Peyer's patch (tissue), 4 donors: Measurements from ENCODE around the gene ARIH2. TPM values are rescaled to one million over a fixed set of nuclear protein-coding genes. Genes with fewer than 3 reads are reported as not detected.
A peak's percentile ranks its signal among the peaks of the same experiment; 100 is the strongest.

Source experiments
- DNase-seq, 3 donors: peaks; one replicate each; pipeline ENCODE4 v3.0.0-alpha.2; 2017 to 2019
- H3K27ac ChIP-seq, 4 donors: fragments of 200-600 bp; sonication (generic); one replicate each; pipeline ENCODE4 v1.5.1; 2016 to 2019
- H3K27me3 ChIP-seq, 2 donors: fragments of 200-600 bp; sonication (generic); one replicate each; pipeline ENCODE4 v1.5.1; 2019
- H3K36me3 ChIP-seq, 3 donors: fragments of 200-600 bp; sonication (generic); one replicate each; pipeline ENCODE4 v1.5.1; 2016 to 2019
- H3K4me1 ChIP-seq, 4 donors: fragments of 200-600 bp; sonication (generic); one replicate each; pipeline ENCODE4 v1.5.1; 2016 to 2019
- H3K4me3 ChIP-seq, 4 donors: fragments of 200-600 bp; sonication (generic); 1 replicate in 3 of 4; 2 replicates in 1 of 4; pipeline ENCODE4 v1.5.1; 2016 to 2019; ENCODE audit warnings: mild to moderate bottlenecking in 1 of 4
- H3K9me3 ChIP-seq, 4 donors: fragments of 200-600 bp; sonication (generic); one replicate each; pipeline ENCODE4 v1.5.1; 2016 to 2019; ENCODE audit warnings: mild to moderate bottlenecking in 1 of 4
- POLR2A ChIP-seq, 2 donors: fragments of 450-650 bp; IDR thresholded peaks; one replicate each; pipeline ENCODE4 v1.5.1; 2017; ENCODE audit warnings: antibody characterized with exemption in 2 of 2, mild to moderate bottlenecking in 2 of 2, moderate library complexity in 2 of 2
- small RNA-seq, 2 donors: library from RNA; depleted of rRNA; stranded (forward); fragments of <200 nt; gene quantifications; one replicate each; pipeline ENCODE3, GENCODE V24; 2016
- total RNA-seq, 4 donors: library from RNA; depleted of rRNA; stranded (reverse); fragments of >200 nt; gene quantifications; one replicate each; pipeline ENCODE4 v1.1.0, GENCODE V29; 2016
- TF ChIP-seq, protein P1 (sequence below), 6 experiments: fragments of 450-650 bp in 4 of 6; fragments of 200-600 bp in 2 of 6; sonication (generic) in 1 of 6; IDR thresholded peaks; one replicate each; pipeline ENCODE4 v1.5.1; 2017 to 2019; ENCODE audit warnings: antibody characterized with exemption in 6 of 6, mild to moderate bottlenecking in 3 of 6, moderate library complexity in 1 of 6

Gene ARIH2
- total RNA-seq, 4 donors from 2014 or later, result 59.7 to 184 (median 111) TPM

- peaks cover 0 to 63% (median 0%) of the 10 kb centered on the region in 3 donors for H3K36me3 ChIP-seq
- TF ChIP-seq POLR2A (IDR thresholded peaks at IDR 0.05), result no peak
- TF ChIP-seq, protein P1, sequence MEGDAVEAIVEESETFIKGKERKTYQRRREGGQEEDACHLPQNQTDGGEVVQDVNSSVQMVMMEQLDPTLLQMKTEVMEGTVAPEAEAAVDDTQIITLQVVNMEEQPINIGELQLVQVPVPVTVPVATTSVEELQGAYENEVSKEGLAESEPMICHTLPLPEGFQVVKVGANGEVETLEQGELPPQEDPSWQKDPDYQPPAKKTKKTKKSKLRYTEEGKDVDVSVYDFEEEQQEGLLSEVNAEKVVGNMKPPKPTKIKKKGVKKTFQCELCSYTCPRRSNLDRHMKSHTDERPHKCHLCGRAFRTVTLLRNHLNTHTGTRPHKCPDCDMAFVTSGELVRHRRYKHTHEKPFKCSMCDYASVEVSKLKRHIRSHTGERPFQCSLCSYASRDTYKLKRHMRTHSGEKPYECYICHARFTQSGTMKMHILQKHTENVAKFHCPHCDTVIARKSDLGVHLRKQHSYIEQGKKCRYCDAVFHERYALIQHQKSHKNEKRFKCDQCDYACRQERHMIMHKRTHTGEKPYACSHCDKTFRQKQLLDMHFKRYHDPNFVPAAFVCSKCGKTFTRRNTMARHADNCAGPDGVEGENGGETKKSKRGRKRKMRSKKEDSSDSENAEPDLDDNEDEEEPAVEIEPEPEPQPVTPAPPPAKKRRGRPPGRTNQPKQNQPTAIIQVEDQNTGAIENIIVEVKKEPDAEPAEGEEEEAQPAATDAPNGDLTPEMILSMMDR (IDR thresholded peaks at IDR 0.05), result no peak
- H3K27ac ChIP-seq, result peak overlapping the region in 1 of 4 donors; percentile 90
- H3K27me3 ChIP-seq, result no peaks in the 10 kb centered on the region
- no peak overlapping the region for H3K4me3 ChIP-seq
- H3K9me3 ChIP-seq, result no peaks in the 10 kb centered on the region
- DNase-seq, result no peak
- peaks cover 0 to 15% (median 5%) of the 10 kb centered on the region in 4 donors for H3K4me1 ChIP-seq
These were observed 111.7 kb downstream of the ARIH2 start for GRCh38 chr3:49030321-49030720.

- H3K27ac ChIP-seq, result no peak overlapping the region
- TF ChIP-seq, protein P1 (IDR thresholded peaks at IDR 0.05), result no peak
- no peak for TF ChIP-seq POLR2A (IDR thresholded peaks at IDR 0.05)
- no peaks in the 10 kb centered on the region for H3K27me3 ChIP-seq
- H3K9me3 ChIP-seq, result no peaks in the 10 kb centered on the region
- H3K4me1 ChIP-seq, result peaks cover 0 to 12% (median 4%) of the 10 kb centered on the region in 4 donors
- H3K36me3 ChIP-seq, result peaks cover 0 to 72% (median 0%) of the 10 kb centered on the region in 3 donors
- no peak for DNase-seq
- no peak overlapping the region for H3K4me3 ChIP-seq
These were observed 114.1 kb downstream of the ARIH2 start for GRCh38 chr3:49032646-49033304.

GRCh38 chr3:49034650-49035049 lies 116.0 kb downstream of the ARIH2 start:
- Histone ChIP-seq H3K4me3 (no peak overlapping the region), H3K27ac (no peak overlapping the region), H3K9me3 (no peaks in the 10 kb centered on the region), H3K27me3 (no peaks in the 10 kb centered on the region), H3K4me1 (peaks cover 0 to under 1% (median 0%) of the 10 kb centered on the region in 4 donors), H3K36me3 (peaks cover 0 to 88% (median 0%) of the 10 kb centered on the region in 3 donors)
- TF ChIP-seq POLR2A (IDR thresholded peaks at IDR 0.05), result no peak
- TF ChIP-seq, protein P1 (IDR thresholded peaks at IDR 0.05), result no peak
- DNase-seq, result no peak

DNA sequence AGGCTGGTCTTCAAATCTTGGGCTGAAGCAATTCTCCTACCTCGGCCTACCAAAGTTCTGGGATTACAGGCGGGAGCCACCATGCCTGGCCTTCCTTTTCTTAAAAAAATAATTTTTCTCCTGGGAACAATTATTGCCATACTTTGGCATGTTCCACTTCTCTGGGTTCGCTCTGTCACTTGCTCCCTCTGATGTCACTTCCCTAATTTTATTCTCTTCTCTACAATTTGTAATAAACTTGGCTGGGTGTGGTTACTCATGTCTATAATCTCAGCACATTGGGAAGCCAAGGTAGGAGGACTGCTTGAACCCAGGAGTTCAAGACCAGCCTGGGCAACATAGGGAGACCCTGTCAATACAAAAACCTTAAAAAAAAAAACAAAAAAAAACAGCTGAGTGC lies 116.6 kb downstream of the ARIH2 start:
- no peak for DNase-seq
- Histone ChIP-seq H3K27me3 (no peaks in the 10 kb centered on the region), H3K4me3 (no peak overlapping the region), H3K36me3 (peaks cover 0 to 92% (median 0%) of the 10 kb centered on the region in 3 donors), H3K9me3 (no peaks in the 10 kb centered on the region), H3K4me1 (no peaks in the 10 kb centered on the region), H3K27ac (no peak overlapping the region)
- TF ChIP-seq, protein P1 (IDR thresholded peaks at IDR 0.05), result no peak

Small RNA genes within 50 kb of the gene (small RNA-seq; reads per million reads assigned to genes)
- gene MIR191, result 5,998 to 8,581 reads per million in 2 donors
- 9.1 to 62.6 reads per million in 2 donors for gene MIR425

Other genes with a start within 250 kb of the ARIH2 start
- 10 to 100 TPM; 35.7 to 66.8 (median 64.4) TPM for gene NCKIPSD, start 232.9 kb upstream of the ARIH2 start, total RNA-seq
- gene IP6K2, start 201.6 kb upstream of the ARIH2 start, total RNA-seq, result 100 to 1,000 TPM in 3 of 4 donors, 10 to 100 TPM in 1; 97.6 to 211 (median 163) TPM
- gene PRKAR2A, start 71.0 kb upstream of the ARIH2 start, total RNA-seq, result 10 to 100 TPM; 21.0 to 34.7 (median 25.8) TPM
- 100 to 1,000 TPM in 1 of 4 donors, 10 to 100 TPM in 3; 29.7 to 138 (median 68.9) TPM for gene SLC25A20, start 20.0 kb upstream of the ARIH2 start, total RNA-seq
- gene P4HTM, start 71.4 kb downstream of the ARIH2 start, total RNA-seq, result 10 to 100 TPM; 47.0 to 95.9 (median 78.0) TPM
- gene WDR6, start 88.5 kb downstream of the ARIH2 start, total RNA-seq, result 100 to 1,000 TPM in 3 of 4 donors, 10 to 100 TPM in 1; 96.7 to 233 (median 179) TPM
- gene DALRD3, start 99.7 kb downstream of the ARIH2 start, total RNA-seq, result 10 to 100 TPM; 31.4 to 49.5 (median 33.1) TPM
- gene NDUFAF3, start 103.3 kb downstream of the ARIH2 start, total RNA-seq, result 100 to 1,000 TPM in 2 of 4 donors, 10 to 100 TPM in 2; 64.7 to 164 (median 106) TPM
- 100 to 1,000 TPM in 1 of 4 donors, 10 to 100 TPM in 3; 58.8 to 149 (median 68.5) TPM for gene IMPDH2, start 110.6 kb downstream of the ARIH2 start, total RNA-seq
- 100 to 1,000 TPM in 2 of 4 donors, 10 to 100 TPM in 2; 61.1 to 132 (median 99.7) TPM for gene QRICH1, start 175.2 kb downstream of the ARIH2 start, total RNA-seq
- 100 to 1,000 TPM; 295 to 361 (median 342) TPM for gene QARS1, start 185.9 kb downstream of the ARIH2 start, total RNA-seq
- 10 to 100 TPM; 42.9 to 96.0 (median 61.8) TPM for gene USP19, start 202.0 kb downstream of the ARIH2 start, total RNA-seq
- gene LAMB2, start 214.2 kb downstream of the ARIH2 start, total RNA-seq, result 100 to 1,000 TPM; 293 to 476 (median 348) TPM
- gene CCDC71, start 247.5 kb downstream of the ARIH2 start, total RNA-seq, result 10 to 100 TPM; 12.4 to 39.3 (median 37.5) TPM